AG04450 (cell line): ENCODE measurements around the gene SUPT7L. TPM values are rescaled to one million over a fixed set of nuclear protein-coding genes. Genes with fewer than 3 reads are reported as not detected.

Source experiments
- CTCF ChIA-PET: fragments of 300-600, 350-600 bp; formaldehyde crosslinking; extraction: SDS; loops from one replicate; lab custom pipeline; 2022; ENCODE audit warnings: antibody characterized with exemption, inconsistent platforms; lab: Charles Lee
- POLR2A ChIA-PET: fragments of 350-600 bp; formaldehyde crosslinking; extraction: SDS; loops from one replicate; lab custom pipeline; 2021; ENCODE audit warnings: antibody characterized with exemption, inconsistent platforms; lab: Yijun Ruan, JAX
- DNase-seq: peaks from one replicate; pipeline ENCODE4 v3.0.0-alpha.2; 2011; ENCODE audit warnings: low read depth, low spot score
- H3K27ac ChIP-seq: one replicate; pipeline ENCODE4 v1.5.1; 2012; ENCODE audit warnings: low read depth, low read length, control low read depth
- H3K27me3 ChIP-seq: one replicate; pipeline ENCODE4 v1.6.0; 2012; ENCODE audit warnings: low read length; ENCODE audit not compliant: control insufficient read depth, insufficient read depth
- H3K4me3 ChIP-seq: 2 replicates; pipeline ENCODE4 v1.5.1; 2011; ENCODE audit warnings: mild to moderate bottlenecking, low read depth, low read length, control low read depth
- H3K9me3 ChIP-seq: 2 replicates; pipeline ENCODE4 v1.5.1; 2012; ENCODE audit warnings: low read length; ENCODE audit not compliant: control insufficient read depth, insufficient read depth
- CTCF ChIP-seq: IDR thresholded peaks from 2 replicates; pipeline ENCODE4 v1.5.1; 2011; ENCODE audit warnings: low read depth, low read length, control low read depth, inconsistent platforms
- polyA plus RNA-seq: library from polyadenylated mRNA; depleted of rRNA; stranded (reverse); fragments of >200 nt; gene quantifications from 2 replicates; pipeline ENCODE4 v1.2.3, GENCODE V29; 2011

Gene SUPT7L
- polyA plus RNA-seq, 1 experiment: 46.7 TPM

GRCh38 chr2:27664622-27665363, 1.4 kb upstream of the SUPT7L start:
- CTCF ChIA-PET: interaction anchor here (5.9 kb wide), 1 partner anchor 18 kb away, joined by 51 read pairs; no protein-coding TSS in a partner anchor
- POLR2A ChIA-PET: interaction anchor here (0.8 kb wide), 1 partner anchor 18 kb away, joined by 6 read pairs; no protein-coding TSS in a partner anchor
- DNase-seq: no peak
- peak overlapping the region; percentile 95 for H3K4me3 ChIP-seq
- no peak for TF ChIP-seq CTCF
- H3K27ac ChIP-seq: no peak overlapping the region
- 0 out of 2 replicates have a peak, but pooled peaks cover 3% of the 10 kb centered on the region for H3K9me3 ChIP-seq
- H3K27me3 ChIP-seq: no peaks in the 10 kb centered on the region

- Histone ChIP-seq H3K9me3 (0 out of 2 replicates have a peak, but pooled peaks cover 3% of the 10 kb centered on the region), H3K4me3 (peak overlapping the region; percentile 95), H3K27me3 (no peaks in the 10 kb centered on the region), H3K27ac (peak overlapping the region; percentile 92)
- ChIA-PET POLR2A (interaction anchor here (0.8 to 1.4 kb wide), 3 partner anchors 10 to 236 kb away, joined by 5 to 6 read pairs (median 6); partner anchors contain the start of gene NRBP1), CTCF (interaction anchor here (1.4 to 5.9 kb wide), 2 partner anchors 19 kb away, joined by 21 to 51 read pairs; no protein-coding TSS in a partner anchor)
- no peak for DNase-seq
- no peak for TF ChIP-seq CTCF
These were observed 750 bp upstream of the SUPT7L start for GRCh38 chr2:27664154-27664574.

- no peak overlapping the region for H3K4me3 ChIP-seq
- DNase-seq: no peak
- TF ChIP-seq CTCF: no peak
- ChIA-PET CTCF (interaction anchor here (0.6 kb wide), 1 partner anchor 22 kb away, joined by 3 read pairs; no protein-coding TSS in a partner anchor), POLR2A (no interaction called here)
- H3K27ac ChIP-seq: no peak overlapping the region
- 0 out of 2 replicates have a peak, but pooled peaks cover 3% of the 10 kb centered on the region for H3K9me3 ChIP-seq
- H3K27me3 ChIP-seq: no peaks in the 10 kb centered on the region
These were observed 2.0 kb downstream of the SUPT7L start for GRCh38 chr2:27661371-27661770.

- Histone ChIP-seq H3K4me3 (no peak overlapping the region), H3K27me3 (no peaks in the 10 kb centered on the region), H3K9me3 (no peaks in the 10 kb centered on the region), H3K27ac (no peak overlapping the region)
- DNase-seq: peak; percentile 63
- CTCF ChIA-PET: interaction anchor here (3.4 kb wide), 1 partner anchor 28 kb away, joined by 18 read pairs; no protein-coding TSS in a partner anchor
- TF ChIP-seq CTCF: no peak
- POLR2A ChIA-PET: interaction anchor here (0.6 kb wide), 1 partner anchor 287 kb away, joined by 3 read pairs; no protein-coding TSS in a partner anchor
These were observed 8.1 kb downstream of the SUPT7L start for GRCh38 chr2:27655155-27655951.
